Activated CD8-positive, alpha-beta T cell treated with anti-CD3 and anti-CD28 coated beads for 36 hours (primary cell): ENCODE measurements around the gene DHRS4. TPM values are rescaled to one million over a fixed set of nuclear protein-coding genes. Genes with fewer than 3 reads are reported as not detected.
"Not testable (repeated sequence)": the region's sequence is repeated elsewhere in the genome, so short reads cannot be mapped to it uniquely, and the experiment has no call there.

Source experiments
- ATAC-seq: fragments of 200-7000 bp; cut with Tn5 transposase; one replicate; pipeline ENCODE4 v1.10.0; 2021; ENCODE audit warnings: mild to moderate bottlenecking, moderate library complexity
- CTCF ChIA-PET: fragments of 350-600 bp; sonication (Branson Sonifier 250); formaldehyde crosslinking; loops from one replicate; lab custom pipeline; 2021; ENCODE audit warnings: antibody characterized with exemption; lab: Charles Lee
- POLR2A ChIA-PET: fragments of 350-600 bp; sonication (Branson Sonifier 250); formaldehyde crosslinking; loops from one replicate; lab custom pipeline; 2021; ENCODE audit warnings: antibody characterized with exemption; lab: Charles Lee
- DNase-seq: peaks from one replicate; pipeline ENCODE4 v3.0.0-alpha.2; 2020
- H3K27ac Mint-ChIP-seq: one replicate; pipeline ENCODE4 v1.8.0; 2021; ENCODE audit warnings: mild to moderate bottlenecking, mixed read lengths
- H3K27me3 Mint-ChIP-seq: one replicate; pipeline ENCODE4 v1.8.0; 2021; ENCODE audit warnings: mixed read lengths
- H3K36me3 Mint-ChIP-seq: one replicate; pipeline ENCODE4 v1.8.0; 2021; ENCODE audit warnings: low read depth, mixed read lengths
- H3K4me1 Mint-ChIP-seq: one replicate; pipeline ENCODE4 v1.8.0; 2021; ENCODE audit warnings: low read depth, mixed read lengths
- H3K4me3 Mint-ChIP-seq: one replicate; pipeline ENCODE4 v1.8.0; 2021; ENCODE audit warnings: mild to moderate bottlenecking, moderate library complexity, mixed read lengths
- H3K9me3 Mint-ChIP-seq: one replicate; pipeline ENCODE4 v1.8.0; 2021; ENCODE audit warnings: mixed read lengths
- intact Hi-C: fragments of 100-400 bp; cut with micrococcal nuclease; formaldehyde crosslinking; loops from one replicate; pipeline ENCODE4 v1.10.0; 2022
- total RNA-seq, 2 experiments: library from RNA; stranded (reverse); gene quantifications; one replicate each; pipeline ENCODE4 v1.2.3, GENCODE V29; 2021
- TF ChIP-seq, protein P1 (sequence below): fragments of 200-600 bp; IDR thresholded peaks from one replicate; pipeline ENCODE4 v1.8.0; 2022; ENCODE audit warnings: antibody characterized with exemption, mild to moderate bottlenecking

Gene DHRS4
- total RNA-seq, 2 experiments from 2014 or later: 19.9 to 21.7 TPM

DNA sequence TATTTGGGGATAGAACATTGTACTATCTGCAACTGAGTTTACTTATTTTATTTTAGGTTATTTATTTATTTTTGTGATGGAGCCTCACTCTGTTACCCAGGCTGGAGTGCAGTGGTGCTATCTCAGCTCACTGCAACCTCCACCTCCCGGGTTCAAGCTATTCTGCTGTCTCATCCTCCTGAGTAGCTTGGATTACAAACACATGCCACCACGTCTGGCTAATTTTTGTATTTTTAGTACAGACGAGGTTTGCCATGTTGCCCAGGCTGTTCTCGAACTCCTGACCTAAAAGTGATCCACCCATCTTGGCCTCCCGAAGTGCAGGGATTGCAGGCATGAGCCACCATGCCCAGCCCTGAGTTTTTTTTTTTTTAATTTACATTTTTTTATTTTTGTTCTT lies 46.1 kb downstream of the DHRS4 start:
- CTCF ChIA-PET, H3K4me1 Mint-ChIP-seq, H3K9me3 Mint-ChIP-seq, POLR2A ChIA-PET, intact Hi-C loops, ATAC-seq, DNase-seq, H3K27ac Mint-ChIP-seq, H3K36me3 Mint-ChIP-seq, H3K27me3 Mint-ChIP-seq, H3K4me3 Mint-ChIP-seq: not testable (repeated sequence)

DNA sequence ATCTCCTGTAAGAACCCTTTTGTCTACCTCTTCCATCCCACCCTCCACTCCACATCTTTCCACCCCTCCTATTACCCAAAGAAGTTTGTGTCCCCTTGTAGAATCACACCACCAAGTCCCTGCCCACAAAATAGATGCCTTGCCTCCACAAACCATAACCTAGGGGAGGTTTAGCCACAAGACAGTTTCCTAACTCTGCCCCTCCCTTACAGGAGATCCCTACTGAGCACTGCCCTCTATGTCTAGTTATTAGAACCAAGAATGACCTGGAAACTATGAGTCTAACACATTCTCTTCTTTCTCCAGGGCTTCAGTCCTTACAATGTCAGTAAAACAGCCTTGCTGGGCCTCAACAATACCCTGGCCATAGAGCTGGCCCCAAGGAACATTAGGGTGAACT lies 47.5 kb downstream of the DHRS4 start:
- H3K4me3 Mint-ChIP-seq, POLR2A ChIA-PET, H3K27me3 Mint-ChIP-seq, intact Hi-C loops, CTCF ChIA-PET, H3K4me1 Mint-ChIP-seq, H3K9me3 Mint-ChIP-seq, ATAC-seq, DNase-seq, H3K36me3 Mint-ChIP-seq, H3K27ac Mint-ChIP-seq: not testable (repeated sequence)

DNA sequence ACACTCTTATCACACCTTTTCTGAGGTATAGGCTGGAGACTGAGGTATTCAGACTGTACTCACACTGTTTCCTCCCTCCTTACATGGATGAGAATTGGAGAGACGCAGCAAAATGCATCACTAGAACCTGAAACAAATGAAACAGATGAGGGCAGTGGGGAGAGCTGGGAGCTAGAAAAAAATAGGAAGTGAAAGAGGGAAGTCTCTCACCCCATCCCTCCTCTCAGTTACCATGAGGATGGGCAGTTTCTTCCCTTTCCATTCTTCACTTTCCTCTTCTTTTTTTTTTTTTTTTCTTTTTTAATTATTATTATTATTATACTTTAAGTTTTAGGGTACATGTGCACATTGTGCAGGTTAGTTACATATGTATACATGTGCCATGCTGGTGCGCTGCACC lies 48.1 kb downstream of the DHRS4 start:
- H3K4me1 Mint-ChIP-seq, H3K4me3 Mint-ChIP-seq, CTCF ChIA-PET, ATAC-seq, H3K27ac Mint-ChIP-seq, H3K9me3 Mint-ChIP-seq, H3K36me3 Mint-ChIP-seq, H3K27me3 Mint-ChIP-seq, POLR2A ChIA-PET, intact Hi-C loops, DNase-seq: not testable (repeated sequence)

DNA sequence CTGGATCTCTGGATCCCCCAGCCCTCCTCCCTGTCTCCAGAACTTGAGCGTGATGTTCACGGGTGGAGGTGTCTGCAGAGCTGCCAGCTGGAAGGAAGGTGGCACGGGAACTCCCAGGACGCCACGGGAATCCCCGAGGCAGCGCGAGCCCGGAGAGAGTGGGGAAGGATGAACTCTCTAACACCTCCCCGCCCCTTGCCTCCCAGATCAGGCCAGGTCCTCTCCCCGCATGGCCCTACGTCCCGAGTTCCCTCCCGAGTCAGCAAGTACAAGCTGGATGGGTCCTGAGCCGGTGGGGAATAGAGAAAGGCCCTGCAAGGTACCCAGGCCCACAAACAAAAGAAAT lies 52.9 kb downstream of the DHRS4 start:
- POLR2A ChIA-PET, CTCF ChIA-PET, DNase-seq, H3K27me3 Mint-ChIP-seq, intact Hi-C loops, H3K36me3 Mint-ChIP-seq, H3K9me3 Mint-ChIP-seq, H3K27ac Mint-ChIP-seq: not testable (repeated sequence)
- ATAC-seq: peak; percentile 22
- H3K4me1 Mint-ChIP-seq: peaks cover 36% of the 10 kb centered on the region
- peak overlapping the region; percentile 53 for H3K4me3 Mint-ChIP-seq

DNA sequence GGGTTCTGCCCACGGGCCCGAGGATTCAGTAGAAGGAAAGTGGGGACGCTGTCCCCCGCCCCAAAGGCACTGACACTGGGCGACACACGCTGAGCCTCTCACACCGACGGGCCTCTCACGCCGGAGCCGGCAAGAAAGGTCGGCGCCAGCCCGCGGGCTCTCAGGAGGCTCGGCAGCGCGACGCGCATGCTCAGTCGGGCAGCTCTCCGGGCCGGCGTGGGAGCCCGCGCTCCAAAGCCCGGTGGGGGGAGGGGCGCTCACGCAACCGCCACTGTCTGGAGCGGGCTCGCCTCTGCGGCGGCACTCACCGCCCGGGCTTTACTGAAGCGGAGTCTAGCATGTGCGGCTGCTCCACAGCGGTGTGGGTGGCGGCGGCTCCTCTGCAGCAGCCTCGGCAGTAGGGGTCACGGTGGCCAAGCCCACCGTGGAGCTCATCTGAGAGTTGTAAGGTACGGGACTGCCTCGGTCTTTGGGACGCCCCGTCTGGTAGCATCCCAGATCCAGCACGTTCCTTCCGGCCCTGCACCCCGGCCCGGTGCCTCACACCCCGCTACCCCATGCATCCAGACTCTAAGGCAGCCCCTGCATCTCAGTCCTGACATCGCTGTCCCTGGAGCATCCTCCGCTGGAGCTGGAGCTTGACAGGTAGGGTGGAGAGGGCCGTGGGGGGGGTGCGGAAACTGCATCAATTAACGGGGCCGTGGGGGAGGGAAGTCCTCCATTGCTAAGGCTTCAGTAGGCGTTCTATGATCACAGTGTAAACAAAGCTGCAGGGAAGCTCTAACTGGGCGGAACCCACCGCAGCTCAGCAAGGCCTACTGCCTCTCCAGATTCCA lies 53.5 kb downstream of the DHRS4 start:
- POLR2A ChIA-PET, intact Hi-C loops: not testable (repeated sequence)
- DNase-seq: peak; percentile 73

DNA sequence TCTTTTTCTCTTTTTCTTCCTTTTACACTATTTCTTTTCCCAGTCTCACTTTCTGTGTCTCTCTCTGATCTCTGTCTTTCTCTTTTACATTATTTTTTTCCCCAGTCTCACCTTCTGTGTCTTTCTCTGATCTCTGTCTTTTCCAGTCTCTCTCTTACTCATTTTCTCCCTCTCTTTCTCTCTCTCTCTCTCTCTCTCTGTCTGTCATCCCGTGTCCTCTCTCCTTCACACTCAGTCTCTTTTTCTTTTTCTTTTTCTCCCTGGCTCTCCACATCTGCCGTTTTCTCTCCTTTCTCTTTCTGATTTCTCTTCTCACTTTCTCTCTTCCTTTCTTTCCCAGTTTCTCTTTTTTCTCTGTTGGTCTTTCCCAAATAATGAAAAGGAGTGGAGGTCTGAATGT lies 57.5 kb downstream of the DHRS4 start:
- H3K4me3 Mint-ChIP-seq: no peak overlapping the region
- CTCF ChIA-PET: no interaction called here
- POLR2A ChIA-PET: no interaction called here

More for the DNA sequence above, 53.5 kb downstream of the DHRS4 start:
- CTCF ChIA-PET, H3K27me3 Mint-ChIP-seq, H3K9me3 Mint-ChIP-seq, H3K36me3 Mint-ChIP-seq: not testable (repeated sequence)
- ATAC-seq: peak; percentile 92
- Mint-ChIP-seq H3K4me3 (peak overlapping the region; percentile 70), H3K4me1 (peaks cover 36% of the 10 kb centered on the region), H3K27ac (peak overlapping the region; percentile 75)

DNA sequence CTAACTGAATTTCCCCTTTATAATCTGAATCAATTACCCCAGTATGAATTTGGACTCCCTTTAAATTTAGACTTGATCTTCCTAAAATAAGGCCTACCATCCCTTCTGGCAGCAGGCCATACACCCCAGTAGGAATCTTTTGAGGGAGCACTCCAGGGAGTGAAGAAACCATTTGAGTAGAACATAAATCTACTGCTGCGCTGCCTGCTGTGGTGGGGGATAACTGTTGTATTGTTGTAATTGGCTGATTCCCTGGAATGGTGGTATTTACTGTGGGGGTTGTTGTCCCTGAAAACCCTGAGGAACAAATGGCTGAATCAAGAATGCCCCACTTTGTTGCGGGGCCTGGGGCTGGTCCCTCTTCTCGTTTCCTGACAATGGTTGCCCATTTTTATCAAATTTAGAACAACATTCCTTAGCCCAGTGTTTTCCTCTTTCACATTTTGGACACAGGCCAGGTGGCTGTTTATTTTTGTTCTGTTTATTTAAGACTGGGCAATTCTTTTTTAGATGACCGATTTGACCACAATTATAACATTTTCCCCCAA lies 59.2 kb downstream of the DHRS4 start:
- H3K4me3 Mint-ChIP-seq, DNase-seq, POLR2A ChIA-PET, H3K27ac Mint-ChIP-seq, H3K9me3 Mint-ChIP-seq, ATAC-seq, H3K27me3 Mint-ChIP-seq, H3K36me3 Mint-ChIP-seq: not testable (repeated sequence)
- intact Hi-C loops: loop anchor here (5.0 kb wide), 2 partner anchors 45 to 80 kb away; partner anchors contain the start of gene PCK2
- H3K4me1 Mint-ChIP-seq: peaks cover 32% of the 10 kb centered on the region
- CTCF ChIA-PET: interaction anchor here (1.4 to 2.1 kb wide), 3 partner anchors 45 to 96 kb away, joined by 3 to 8 read pairs (median 4); no protein-coding TSS in a partner anchor

More for the DNA sequence above, 57.5 kb downstream of the DHRS4 start:
- intact Hi-C loops: loop anchor here (5.0 kb wide), 2 partner anchors 46 to 81 kb away; partner anchors contain the start of gene PCK2
- peak overlapping the region; percentile 40 for H3K27ac Mint-ChIP-seq
- no peaks in the 10 kb centered on the region for H3K27me3 Mint-ChIP-seq
- ATAC-seq (no peak), DNase-seq (no peak)
- H3K36me3 Mint-ChIP-seq: peaks cover 3% of the 10 kb centered on the region
- no peaks in the 10 kb centered on the region for H3K9me3 Mint-ChIP-seq
- TF ChIP-seq, protein P1, sequence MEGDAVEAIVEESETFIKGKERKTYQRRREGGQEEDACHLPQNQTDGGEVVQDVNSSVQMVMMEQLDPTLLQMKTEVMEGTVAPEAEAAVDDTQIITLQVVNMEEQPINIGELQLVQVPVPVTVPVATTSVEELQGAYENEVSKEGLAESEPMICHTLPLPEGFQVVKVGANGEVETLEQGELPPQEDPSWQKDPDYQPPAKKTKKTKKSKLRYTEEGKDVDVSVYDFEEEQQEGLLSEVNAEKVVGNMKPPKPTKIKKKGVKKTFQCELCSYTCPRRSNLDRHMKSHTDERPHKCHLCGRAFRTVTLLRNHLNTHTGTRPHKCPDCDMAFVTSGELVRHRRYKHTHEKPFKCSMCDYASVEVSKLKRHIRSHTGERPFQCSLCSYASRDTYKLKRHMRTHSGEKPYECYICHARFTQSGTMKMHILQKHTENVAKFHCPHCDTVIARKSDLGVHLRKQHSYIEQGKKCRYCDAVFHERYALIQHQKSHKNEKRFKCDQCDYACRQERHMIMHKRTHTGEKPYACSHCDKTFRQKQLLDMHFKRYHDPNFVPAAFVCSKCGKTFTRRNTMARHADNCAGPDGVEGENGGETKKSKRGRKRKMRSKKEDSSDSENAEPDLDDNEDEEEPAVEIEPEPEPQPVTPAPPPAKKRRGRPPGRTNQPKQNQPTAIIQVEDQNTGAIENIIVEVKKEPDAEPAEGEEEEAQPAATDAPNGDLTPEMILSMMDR: no peak
- H3K4me1 Mint-ChIP-seq: peaks cover 36% of the 10 kb centered on the region
